Activated CD4-positive, alpha-beta T cell treated with anti-CD3 and anti-CD28 coated beads, Interleukin-2, amount 10 ng/mL, durations not matched to agents 24 days and 14 days (primary cell): ENCODE measurements around the gene ISG20. TPM values are rescaled to one million over a fixed set of nuclear protein-coding genes. Genes with fewer than 3 reads are reported as not detected.
A peak's percentile ranks its signal among the peaks of the same experiment; 100 is the strongest.
"Not testable (repeated sequence)": the region's sequence is repeated elsewhere in the genome, so short reads cannot be mapped to it uniquely, and the experiment has no call there.

ENCODE experiments used
- DNase-seq: peaks from one replicate; pipeline ENCODE4 v3.0.0; 2022
- H3K27ac Mint-ChIP-seq: one replicate; pipeline ENCODE4 v1.8.0; 2022; ENCODE audit warnings: mild to moderate bottlenecking, mixed read lengths
- H3K27me3 Mint-ChIP-seq: one replicate; pipeline ENCODE4 v1.8.0; 2022; ENCODE audit warnings: mixed read lengths
- H3K36me3 Mint-ChIP-seq: one replicate; pipeline ENCODE4 v1.8.0; 2022; ENCODE audit warnings: low read depth, mild to moderate bottlenecking, mixed read lengths
- H3K4me1 Mint-ChIP-seq: one replicate; pipeline ENCODE4 v1.8.0; 2021; ENCODE audit warnings: mixed read lengths
- H3K4me3 Mint-ChIP-seq: one replicate; pipeline ENCODE4 v1.8.0; 2022; ENCODE audit warnings: mild to moderate bottlenecking, moderate library complexity, mixed read lengths
- H3K9me3 Mint-ChIP-seq: one replicate; pipeline ENCODE4 v1.8.0; 2021; ENCODE audit warnings: mixed read lengths
- intact Hi-C: fragments of 100-400 bp; cut with micrococcal nuclease; formaldehyde crosslinking; loops from one replicate; pipeline ENCODE4 v1.15.1; 2023
- total RNA-seq: library from RNA; stranded (reverse); gene quantifications from 2 replicates; pipeline ENCODE4 v1.2.3, GENCODE V29; 2022

Gene ISG20
- total RNA-seq, 1 donor from 2014 or later = 33.9 TPM

DNA sequence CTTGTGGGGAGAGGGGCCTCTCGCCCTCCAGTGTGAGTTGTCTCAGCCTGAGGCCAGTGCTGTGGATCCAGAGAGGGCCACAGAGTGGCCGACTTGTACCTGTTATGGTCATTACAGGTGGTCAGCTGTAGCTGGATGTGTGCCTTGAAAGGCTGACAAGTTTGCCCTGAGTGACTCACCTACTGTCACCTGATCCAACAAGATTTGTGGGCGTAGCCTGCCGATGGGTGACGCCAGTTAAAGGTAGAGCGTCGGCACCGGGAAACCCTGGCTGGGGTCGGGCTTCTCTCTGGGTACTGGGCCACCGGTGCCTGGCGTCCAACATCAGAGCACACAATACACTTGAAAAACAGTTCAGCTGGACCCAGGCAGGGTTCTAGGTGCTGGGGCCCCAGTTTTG lies 2.8 kb upstream of the ISG20 start:
- H3K36me3 Mint-ChIP-seq = peaks cover 56% of the 10 kb centered on the region
- H3K27me3 Mint-ChIP-seq = no peaks in the 10 kb centered on the region
- intact Hi-C loops = no loop called here
- no peaks in the 10 kb centered on the region for H3K9me3 Mint-ChIP-seq
- peak overlapping the region; percentile 89 for H3K4me3 Mint-ChIP-seq
- H3K4me1 Mint-ChIP-seq = peaks cover 67% of the 10 kb centered on the region
- peak overlapping the region; percentile 96 for H3K27ac Mint-ChIP-seq
- DNase-seq = peak; percentile 92

DNA sequence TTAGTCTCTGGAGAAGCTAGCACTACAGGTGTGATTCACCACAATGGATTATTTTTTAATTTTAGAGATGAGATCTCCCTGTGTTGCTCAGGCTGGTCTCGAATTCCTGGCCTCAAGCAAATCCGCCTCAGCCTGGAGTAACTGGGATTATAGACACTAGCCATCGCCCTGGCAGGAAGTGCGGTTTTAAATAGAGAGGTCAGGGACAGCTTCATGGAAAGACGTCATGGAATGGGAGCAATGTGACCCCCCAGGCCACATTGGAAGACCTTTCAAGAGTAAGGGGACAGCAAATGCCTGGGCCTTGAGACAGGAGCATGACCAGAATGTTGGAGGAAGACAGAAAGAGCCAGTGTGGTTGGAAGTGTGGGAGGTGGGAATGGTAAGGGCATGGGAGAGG lies 2.2 kb upstream of the ISG20 start:
- H3K4me1 Mint-ChIP-seq = peaks cover 65% of the 10 kb centered on the region
- H3K27ac Mint-ChIP-seq = peak overlapping the region; percentile 96
- intact Hi-C loops = no loop called here
- H3K36me3 Mint-ChIP-seq = peaks cover 51% of the 10 kb centered on the region
- peak; percentile 65 for DNase-seq
- no peaks in the 10 kb centered on the region for H3K9me3 Mint-ChIP-seq
- peak overlapping the region; percentile 89 for H3K4me3 Mint-ChIP-seq
- no peaks in the 10 kb centered on the region for H3K27me3 Mint-ChIP-seq

DNA sequence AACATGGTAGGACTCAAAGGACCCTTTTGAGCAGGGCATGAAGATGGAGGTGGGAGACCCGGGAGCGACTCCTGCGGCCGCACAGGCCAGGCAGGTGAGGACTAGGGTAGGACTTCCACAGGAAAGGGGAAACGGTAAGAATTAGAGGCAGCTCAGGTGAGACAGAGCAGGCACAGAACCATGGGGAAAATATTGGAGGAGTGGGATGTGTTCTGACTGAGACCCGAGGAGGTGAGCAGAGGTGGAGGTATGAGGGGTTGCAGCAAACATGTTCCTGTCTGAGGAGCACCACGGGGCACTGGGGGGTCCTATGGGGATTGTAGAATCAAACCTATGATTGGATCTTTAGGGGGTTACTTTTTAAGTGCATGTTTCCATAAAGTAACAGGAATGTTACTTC lies 1.4 kb upstream of the ISG20 start:
- Mint-ChIP-seq H3K4me3 (peak overlapping the region; percentile 89), H3K9me3 (no peaks in the 10 kb centered on the region)
- intact Hi-C loops = no loop called here

DNA sequence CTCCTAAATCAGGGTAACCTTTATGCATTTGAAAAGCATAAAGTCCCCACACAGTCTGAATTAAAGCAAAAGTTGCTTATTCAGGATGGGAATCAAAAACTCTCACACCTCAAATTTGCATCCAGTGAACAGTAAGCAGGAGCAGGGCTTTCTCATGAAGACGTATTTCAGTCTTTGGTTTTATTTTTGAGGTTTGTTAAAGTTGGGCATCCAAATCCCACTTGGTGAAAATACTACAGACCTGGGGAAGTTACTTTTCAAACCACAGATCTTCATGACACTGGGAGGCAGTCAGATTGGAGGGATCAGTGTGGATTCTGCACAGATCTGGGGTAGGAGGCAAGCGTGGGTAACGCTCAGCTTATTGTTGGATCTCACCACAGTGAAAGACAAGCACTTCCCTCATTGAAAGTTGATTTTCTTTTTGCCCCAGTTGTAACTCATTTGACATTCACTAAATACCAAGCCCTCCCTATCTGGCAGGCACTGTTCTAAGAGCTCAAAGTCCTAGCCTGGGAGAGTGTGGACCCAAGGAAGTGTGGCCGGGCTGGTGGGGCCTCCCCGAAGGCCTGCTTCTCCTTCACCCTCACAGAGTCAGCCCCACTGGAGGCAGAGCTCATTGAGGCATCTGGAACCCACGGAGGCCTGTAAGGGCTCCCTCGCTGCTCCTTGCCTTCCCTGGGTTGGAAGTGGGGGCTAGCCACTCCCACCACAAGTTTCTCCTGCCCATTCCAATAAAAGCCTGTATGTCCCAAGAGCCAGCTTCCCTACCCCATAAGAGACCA lies 783 bp upstream of the ISG20 start:
- Mint-ChIP-seq H3K27ac (peak overlapping the region; percentile 96), H3K27me3 (no peaks in the 10 kb centered on the region), H3K36me3 (peaks cover 51% of the 10 kb centered on the region), H3K9me3 (no peaks in the 10 kb centered on the region), H3K4me1 (peaks cover 63% of the 10 kb centered on the region), H3K4me3 (peak overlapping the region; percentile 89)
- intact Hi-C loops = loop anchor here (1.0 kb wide), 2 partner anchors 15 to 92 kb away; partner anchors contain the start of gene DET1
- no peak for DNase-seq

More for the DNA sequence above, 1.4 kb upstream of the ISG20 start:
- no peak for DNase-seq
- Mint-ChIP-seq H3K36me3 (peaks cover 51% of the 10 kb centered on the region), H3K27me3 (no peaks in the 10 kb centered on the region), H3K4me1 (peaks cover 65% of the 10 kb centered on the region), H3K27ac (peak overlapping the region; percentile 96)

DNA sequence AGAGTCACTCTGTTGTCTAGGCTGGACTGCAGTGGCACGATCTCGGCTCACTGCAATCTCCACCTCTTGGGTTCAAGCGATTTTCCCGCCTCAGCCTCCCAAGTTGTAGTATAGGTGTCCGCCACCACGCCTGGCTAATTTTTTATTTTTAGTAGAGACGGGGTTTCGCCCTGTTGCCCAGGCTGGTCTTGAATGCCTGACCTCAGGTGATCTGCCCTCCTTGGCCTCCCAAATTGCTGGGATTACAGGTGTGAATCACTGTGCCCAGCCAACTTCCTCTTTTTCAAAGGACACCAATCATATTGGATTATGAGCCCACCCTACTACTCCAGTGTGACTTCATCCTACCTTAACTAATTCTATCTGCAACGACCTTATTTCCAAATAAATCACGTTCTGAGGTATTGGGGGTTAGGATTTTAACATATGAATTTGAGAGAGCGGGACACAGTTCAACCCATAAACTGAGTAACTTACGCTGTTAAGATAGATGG lies 3.2 kb downstream of the ISG20 start:
- intact Hi-C loops = no loop called here
- peaks cover 45% of the 10 kb centered on the region for H3K36me3 Mint-ChIP-seq

DNA sequence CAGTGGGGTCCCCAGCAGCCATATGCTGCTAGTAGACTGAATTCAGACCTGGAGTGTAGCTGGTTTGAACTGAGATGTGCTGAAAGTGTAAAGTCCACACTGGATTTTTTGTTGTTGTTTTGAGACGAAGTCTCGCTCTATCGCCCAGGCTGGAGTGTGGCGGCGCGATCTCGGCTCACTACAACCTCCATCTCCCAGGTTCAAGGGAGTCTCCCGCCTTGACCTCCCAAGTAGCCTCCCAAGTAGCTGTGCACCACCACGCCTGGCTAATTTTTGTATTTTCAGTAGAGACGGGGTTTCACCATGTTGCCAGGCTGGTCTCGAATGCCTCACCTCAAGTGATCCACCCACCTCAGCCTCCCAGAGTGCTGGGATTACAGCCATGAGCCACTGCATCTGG lies 3.7 kb downstream of the ISG20 start:
- Mint-ChIP-seq H3K4me3 (peak overlapping the region; percentile 50), H3K4me1 (peaks cover 50% of the 10 kb centered on the region), H3K36me3 (peaks cover 41% of the 10 kb centered on the region), H3K27ac (peak overlapping the region; percentile 62)
- intact Hi-C loops, DNase-seq, H3K9me3 Mint-ChIP-seq, H3K27me3 Mint-ChIP-seq: not testable (repeated sequence)

More for the DNA sequence above, 3.2 kb downstream of the ISG20 start:
- no peaks in the 10 kb centered on the region for H3K27me3 Mint-ChIP-seq
- H3K4me1 Mint-ChIP-seq = peaks cover 52% of the 10 kb centered on the region
- DNase-seq = no peak
- H3K4me3 Mint-ChIP-seq = peak overlapping the region; percentile 45
- H3K9me3 Mint-ChIP-seq = no peaks in the 10 kb centered on the region
- peak overlapping the region; percentile 62 for H3K27ac Mint-ChIP-seq

DNA sequence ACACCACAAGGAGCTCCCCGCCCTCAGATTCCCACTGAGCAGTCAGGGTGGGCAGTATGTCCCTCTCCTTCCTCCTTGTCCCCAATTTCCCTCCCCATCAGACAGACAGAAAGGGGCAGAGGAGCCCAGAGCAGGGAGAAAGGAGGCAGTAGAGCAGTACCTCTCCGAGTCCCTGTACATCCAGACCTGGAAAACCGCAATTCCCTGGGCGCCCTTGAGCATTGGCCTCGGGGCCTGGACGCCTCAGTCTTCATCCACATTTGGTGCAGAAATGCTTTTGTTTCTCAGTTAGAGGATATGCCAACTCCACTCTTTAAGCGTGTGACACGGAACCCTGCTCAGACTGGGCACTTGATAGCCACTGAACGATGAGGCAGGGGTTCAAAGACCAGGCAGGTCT lies 5.9 kb downstream of the ISG20 start:
- intact Hi-C loops = no loop called here
- no peak overlapping the region for H3K27ac Mint-ChIP-seq

DNA sequence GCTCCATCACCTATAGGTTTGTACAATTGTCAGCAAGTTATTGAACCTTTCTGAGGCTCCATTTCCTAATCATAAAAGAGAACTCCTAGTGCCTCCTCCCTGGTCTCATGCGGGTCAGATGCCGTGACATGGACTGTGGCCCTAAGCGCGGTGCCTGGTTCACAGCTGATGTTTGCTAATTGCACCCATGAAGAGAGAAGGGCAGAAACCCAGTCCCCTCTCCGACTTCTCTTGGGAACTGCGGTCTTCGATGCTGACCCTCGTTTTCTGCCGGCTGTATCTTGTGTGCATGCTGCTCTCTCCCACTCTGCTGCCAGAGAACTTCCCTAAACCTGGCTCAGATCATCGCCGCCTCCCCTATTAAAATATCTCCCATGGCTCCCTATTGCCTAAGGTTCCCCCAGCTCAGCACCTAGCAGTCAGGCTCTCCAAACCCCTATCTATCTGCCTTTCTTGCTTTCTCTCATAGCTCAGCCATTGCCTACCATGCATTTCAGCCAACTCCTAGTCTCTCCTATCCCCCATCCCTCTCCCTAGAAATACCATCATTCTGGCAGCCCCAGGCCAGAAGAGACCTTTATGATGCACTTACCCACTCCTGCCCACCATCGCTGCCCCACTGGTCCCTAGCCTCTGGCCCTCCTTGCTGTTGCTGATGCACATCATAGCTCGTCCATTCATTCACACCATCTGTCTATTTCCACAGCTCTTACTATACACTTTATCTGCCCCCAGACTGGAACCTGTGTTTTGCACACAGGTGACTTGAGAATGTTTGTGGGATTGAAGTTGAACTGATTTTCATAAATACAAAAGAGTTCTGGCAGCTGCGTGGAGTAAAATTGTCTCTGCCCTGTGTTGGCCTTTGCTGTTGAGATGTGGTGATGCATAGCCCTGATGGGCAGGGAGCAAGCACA lies 6.6 kb downstream of the ISG20 start:
- H3K36me3 Mint-ChIP-seq = peaks cover 39% of the 10 kb centered on the region
- DNase-seq = no peak
- H3K9me3 Mint-ChIP-seq = no peaks in the 10 kb centered on the region
- intact Hi-C loops = no loop called here
- no peak overlapping the region for H3K4me3 Mint-ChIP-seq
- H3K27ac Mint-ChIP-seq = peak overlapping the region; percentile 53
- peaks cover 49% of the 10 kb centered on the region for H3K4me1 Mint-ChIP-seq
- no peaks in the 10 kb centered on the region for H3K27me3 Mint-ChIP-seq

More for the DNA sequence above, 5.9 kb downstream of the ISG20 start:
- Mint-ChIP-seq H3K4me3 (no peak overlapping the region), H3K36me3 (peaks cover 45% of the 10 kb centered on the region), H3K4me1 (peaks cover 54% of the 10 kb centered on the region), H3K9me3 (no peaks in the 10 kb centered on the region), H3K27me3 (no peaks in the 10 kb centered on the region)
- no peak for DNase-seq

DNA sequence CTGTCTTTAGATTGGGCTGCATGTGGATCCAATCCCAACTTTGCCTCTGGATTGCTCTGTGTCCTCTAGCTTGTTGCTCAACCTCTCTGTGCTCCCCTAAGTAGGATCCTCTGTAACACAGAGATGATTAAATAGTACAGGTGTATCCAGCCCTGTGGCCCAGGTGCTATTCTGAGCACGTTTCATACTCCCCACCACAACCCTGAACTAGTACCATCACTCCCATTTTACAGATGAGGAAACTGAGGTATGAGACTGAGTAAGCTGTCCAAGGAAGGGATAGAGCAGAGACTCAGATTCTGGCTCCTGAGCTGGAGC lies 7.2 kb downstream of the ISG20 start:
- peaks cover 49% of the 10 kb centered on the region for H3K4me1 Mint-ChIP-seq
- H3K36me3 Mint-ChIP-seq = peaks cover 41% of the 10 kb centered on the region
- H3K4me3 Mint-ChIP-seq = no peak overlapping the region
- no peaks in the 10 kb centered on the region for H3K9me3 Mint-ChIP-seq
- DNase-seq = no peak
- H3K27me3 Mint-ChIP-seq = no peaks in the 10 kb centered on the region
- H3K27ac Mint-ChIP-seq = peak overlapping the region; percentile 2
- intact Hi-C loops = no loop called here

DNA sequence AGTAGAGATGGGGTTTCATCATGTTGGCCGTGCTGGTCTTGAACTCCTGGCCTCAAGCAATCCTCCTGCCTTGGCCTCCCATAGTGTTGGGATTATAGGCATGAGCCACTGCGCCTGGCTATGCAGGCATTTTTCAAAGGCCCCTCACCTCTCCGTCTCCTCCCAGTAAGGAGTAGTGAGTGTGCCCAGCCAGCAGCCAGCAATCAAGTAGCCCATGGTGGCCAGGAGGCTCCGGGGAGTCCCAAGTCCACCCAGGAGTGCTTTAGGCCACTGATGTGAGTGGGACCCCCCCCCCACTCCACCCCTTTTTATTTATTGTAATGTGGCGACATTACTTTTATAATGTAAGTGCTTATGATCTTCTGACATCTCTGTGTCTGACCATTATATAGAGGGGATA lies 8.1 kb downstream of the ISG20 start:
- no peak overlapping the region for H3K27ac Mint-ChIP-seq
- H3K4me1 Mint-ChIP-seq = peaks cover 57% of the 10 kb centered on the region
- H3K36me3 Mint-ChIP-seq = peaks cover 48% of the 10 kb centered on the region
- no peaks in the 10 kb centered on the region for H3K27me3 Mint-ChIP-seq
- no peaks in the 10 kb centered on the region for H3K9me3 Mint-ChIP-seq
- intact Hi-C loops = no loop called here
- no peak overlapping the region for H3K4me3 Mint-ChIP-seq
- DNase-seq = no peak

DNA sequence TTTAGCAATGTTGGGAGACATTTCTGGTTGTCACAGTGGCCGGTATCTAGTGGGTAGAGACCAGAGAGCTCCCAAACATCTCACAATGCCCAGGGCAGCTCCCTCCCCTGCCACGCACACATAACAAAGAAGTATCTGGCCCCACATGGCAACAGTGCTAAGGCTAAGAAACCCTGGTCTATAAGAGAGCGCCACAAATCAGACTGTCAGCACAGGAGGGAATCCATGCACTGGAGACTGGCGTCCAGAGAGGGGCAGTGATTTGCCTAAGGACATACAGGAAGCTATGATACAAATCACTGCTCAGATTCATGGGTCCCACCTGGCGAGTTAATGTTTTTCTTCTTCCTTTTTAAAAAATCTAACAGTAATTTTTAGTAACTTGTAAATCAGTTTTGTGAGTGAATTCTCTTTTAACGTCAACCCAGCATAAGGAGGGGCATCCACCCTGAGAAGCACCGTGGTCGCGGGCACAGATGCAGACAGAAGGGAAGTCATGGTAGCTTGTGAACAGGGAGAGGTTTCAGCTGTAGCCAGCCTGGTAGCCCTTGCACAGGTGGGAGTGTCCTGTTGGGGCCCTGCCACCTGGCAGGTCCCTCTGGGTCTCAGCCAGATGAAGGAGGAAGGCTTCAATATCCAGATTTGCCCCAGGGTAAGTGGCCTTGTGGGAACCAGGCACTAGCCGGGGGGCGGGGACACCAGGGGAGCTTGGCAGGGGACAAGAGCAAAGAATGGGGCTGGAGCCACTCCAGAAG lies 8.7 kb downstream of the ISG20 start:
- DNase-seq = no peak
- intact Hi-C loops = no loop called here
- Mint-ChIP-seq H3K36me3 (peaks cover 43% of the 10 kb centered on the region), H3K27me3 (no peaks in the 10 kb centered on the region), H3K9me3 (no peaks in the 10 kb centered on the region), H3K27ac (peak overlapping the region; percentile 96), H3K4me1 (peaks cover 52% of the 10 kb centered on the region), H3K4me3 (no peak overlapping the region)

DNA sequence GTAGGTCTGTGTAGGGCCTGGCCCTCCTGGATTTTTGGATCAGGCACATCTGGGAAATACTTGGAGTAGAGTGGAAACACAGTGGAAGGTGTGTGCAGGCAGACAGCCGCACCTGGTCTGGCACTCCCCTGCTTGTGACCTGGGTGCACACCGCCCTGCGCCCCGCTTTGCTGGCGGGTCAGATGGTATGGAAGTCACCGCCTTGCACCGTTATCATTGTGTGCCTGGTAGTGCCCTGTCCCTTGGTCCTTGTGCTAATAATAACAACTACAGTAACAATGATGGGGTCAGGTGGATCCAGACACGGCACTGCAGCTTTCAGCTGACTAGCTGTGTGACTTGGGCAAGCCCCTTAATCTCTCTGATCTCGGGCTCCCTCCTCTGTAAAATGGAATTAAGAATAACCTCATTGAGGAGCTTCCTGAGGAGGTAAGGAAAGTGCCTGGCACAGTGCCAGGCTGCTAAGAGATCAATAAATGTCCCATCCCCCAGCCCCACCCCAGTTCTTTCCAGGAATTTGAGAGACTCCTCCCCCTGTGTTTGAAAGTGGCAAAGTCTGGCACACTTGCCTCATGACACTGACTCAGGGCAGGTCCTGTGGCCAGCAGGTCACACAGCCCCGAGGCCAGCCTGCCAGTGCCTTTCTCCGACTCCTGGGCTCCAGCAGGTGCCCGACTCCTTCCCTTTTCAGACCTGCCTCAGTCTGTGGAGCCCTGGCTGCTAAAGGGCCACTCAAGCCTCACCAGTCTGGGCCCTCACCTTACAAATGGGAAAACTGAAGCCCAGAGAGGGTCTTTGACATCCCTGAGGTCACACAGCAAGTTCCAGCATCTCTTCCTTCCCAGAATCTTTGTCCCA lies 9.8 kb downstream of the ISG20 start:
- peaks cover 45% of the 10 kb centered on the region for H3K36me3 Mint-ChIP-seq

DNA sequence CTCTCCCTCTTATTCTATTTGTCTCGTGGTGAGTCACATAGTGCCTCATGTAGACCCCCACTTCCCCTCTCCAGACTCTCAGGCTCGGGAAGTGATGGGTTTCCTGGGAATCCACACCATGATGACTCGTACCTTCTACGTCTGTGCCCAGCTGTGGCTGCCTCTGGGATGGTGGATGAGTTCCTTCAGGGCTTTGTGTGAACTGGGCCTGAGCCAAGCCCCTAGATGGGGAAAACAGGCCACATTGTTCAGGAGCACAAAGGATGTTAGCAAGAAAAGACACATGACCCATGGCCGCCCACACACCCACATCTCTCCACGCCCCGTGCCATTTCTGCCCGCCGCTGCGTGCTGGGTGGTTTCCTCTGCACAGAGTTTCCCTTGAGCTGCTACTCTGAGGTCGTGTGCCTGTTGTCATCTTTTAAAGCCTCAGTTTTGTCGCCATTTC lies 10.5 kb downstream of the ISG20 start:
- no peaks in the 10 kb centered on the region for H3K27me3 Mint-ChIP-seq
- intact Hi-C loops = no loop called here
- peaks cover 40% of the 10 kb centered on the region for H3K36me3 Mint-ChIP-seq
- H3K9me3 Mint-ChIP-seq = no peaks in the 10 kb centered on the region
- peaks cover 49% of the 10 kb centered on the region for H3K4me1 Mint-ChIP-seq
- DNase-seq = peak; percentile 87
- H3K4me3 Mint-ChIP-seq = peak overlapping the region; percentile 82
- peak overlapping the region; percentile 96 for H3K27ac Mint-ChIP-seq

More for the DNA sequence above, 9.8 kb downstream of the ISG20 start:
- Mint-ChIP-seq H3K4me1 (peaks cover 55% of the 10 kb centered on the region), H3K4me3 (peak overlapping the region; percentile 82), H3K27ac (peak overlapping the region; percentile 96), H3K27me3 (no peaks in the 10 kb centered on the region), H3K9me3 (no peaks in the 10 kb centered on the region)
- no peak for DNase-seq
- intact Hi-C loops = no loop called here
